GM18867 (cell line): ENCODE data around the gene IL1RAPL1.
"Not testable (repeated sequence)": the region's sequence is repeated elsewhere in the genome, so short reads cannot be mapped to it uniquely, and the experiment has no call there.

Source experiments
- ATAC-seq: cut with Tn5 transposase; IDR thresholded peaks from one replicate; pipeline ENCODE4 v1.9.1; 2021; ENCODE audit warnings: mild to moderate bottlenecking, moderate library complexity; ENCODE audit not compliant: unreplicated experiment

Gene IL1RAPL1

DNA sequence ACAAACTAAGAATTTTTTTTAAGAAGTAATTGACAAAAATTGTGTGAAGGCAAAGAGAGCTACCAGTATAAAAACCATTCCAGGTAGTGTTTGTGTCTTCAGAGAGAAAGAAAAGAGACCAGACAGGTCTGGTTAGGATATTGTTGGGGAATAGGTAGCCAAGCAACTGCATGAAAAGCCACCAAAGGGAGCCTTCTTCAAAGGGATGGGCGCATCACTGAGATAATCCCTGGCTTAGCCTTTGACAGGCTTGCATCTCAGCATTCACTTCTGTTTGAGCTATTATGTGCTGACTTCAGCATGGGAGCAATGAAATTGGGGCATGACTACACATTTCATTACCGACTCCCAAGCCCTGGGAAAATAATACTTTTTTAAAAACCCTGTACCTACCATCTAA, 496.6 kb downstream of the IL1RAPL1 start:
- no peak for ATAC-seq

- no peak for ATAC-seq
Observed at GRCh38 chrX:29090811-29091210, 503.6 kb downstream of the IL1RAPL1 start.

GRCh38 chrX:29107231-29107630, 520.0 kb downstream of the IL1RAPL1 start:
- ATAC-seq: no peak

DNA sequence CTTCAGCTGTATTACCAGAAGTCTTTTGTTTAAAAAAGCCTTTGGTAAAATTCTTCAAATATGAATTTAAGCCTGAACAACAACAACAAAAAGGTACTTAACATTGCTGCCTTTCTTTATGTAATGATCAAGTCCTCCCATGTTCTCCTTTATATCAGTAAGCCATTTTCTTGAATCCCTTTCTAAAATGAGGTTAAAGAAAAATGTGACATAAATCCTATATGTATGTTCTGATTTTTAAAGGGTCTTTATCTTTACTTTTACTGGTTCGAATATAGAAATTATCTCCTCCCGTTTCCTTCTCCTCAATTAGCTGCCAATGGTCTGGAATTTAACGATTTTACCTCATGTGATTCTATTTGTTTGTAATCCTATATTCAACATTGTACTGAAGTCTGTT, 522.8 kb downstream of the IL1RAPL1 start:
- ATAC-seq: no peak

- no peak for ATAC-seq
Observed at GRCh38 chrX:29113221-29113620, 526.0 kb downstream of the IL1RAPL1 start.

- ATAC-seq: not testable (repeated sequence)
Observed at GRCh38 chrX:29122817-29123216, 535.6 kb downstream of the IL1RAPL1 start.

DNA sequence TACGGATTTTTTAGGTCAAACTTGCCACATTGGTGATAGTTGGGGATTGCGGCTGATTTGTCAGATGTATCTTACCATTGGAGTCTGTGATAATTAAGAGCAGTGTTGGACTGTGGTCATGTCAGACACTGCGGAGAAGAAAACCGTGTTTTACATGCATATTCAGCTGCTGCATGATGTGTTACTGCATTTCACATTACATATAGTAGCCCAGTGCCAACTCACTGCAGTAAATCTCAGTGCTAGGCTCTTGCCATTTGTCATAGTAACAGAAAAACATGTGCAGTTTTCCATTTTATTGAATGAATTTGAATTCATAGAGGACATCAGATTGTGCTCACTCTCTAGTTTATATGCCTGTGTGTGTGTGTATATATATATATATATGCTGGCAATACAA, 543.7 kb downstream of the IL1RAPL1 start:
- ATAC-seq: no peak

DNA sequence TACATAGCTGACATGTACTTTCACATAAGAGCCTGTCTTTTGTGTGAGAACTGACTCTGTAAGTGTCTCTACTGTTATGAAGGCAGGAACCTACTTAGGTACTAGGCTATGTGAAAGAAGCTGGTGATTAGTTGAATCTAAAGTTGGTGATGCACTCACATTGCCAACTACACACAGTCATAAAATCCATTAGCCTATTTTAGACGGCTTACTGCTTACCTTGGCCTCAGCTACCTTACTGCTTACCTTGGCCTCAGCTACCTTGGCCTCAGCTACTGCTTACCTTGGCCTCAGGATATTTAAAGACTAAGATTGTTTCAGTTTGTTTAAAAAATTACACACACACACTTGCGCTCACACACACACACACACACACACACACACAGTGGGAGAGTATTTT, 549.7 kb downstream of the IL1RAPL1 start:
- ATAC-seq: no peak

- ATAC-seq: no peak
Observed at GRCh38 chrX:29138003-29138402, 550.8 kb downstream of the IL1RAPL1 start.

DNA sequence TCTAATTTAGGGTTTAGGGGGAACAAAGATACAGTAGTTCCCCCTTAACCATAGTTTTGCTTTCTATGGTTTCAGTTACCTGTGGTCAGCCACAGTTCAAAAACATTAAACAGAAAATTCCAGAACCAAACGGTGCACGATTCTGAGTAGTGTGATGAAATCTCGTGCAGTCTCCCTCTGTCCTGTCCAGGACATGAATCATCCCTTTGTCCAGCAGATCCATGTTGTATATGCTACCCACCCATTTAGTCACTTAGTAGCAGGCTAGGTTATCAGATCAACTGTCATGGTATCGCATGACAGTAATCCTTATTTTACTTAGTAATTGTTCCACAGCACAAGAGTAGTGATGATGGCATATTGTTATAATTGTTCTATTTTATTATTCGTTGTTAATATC, 556.1 kb downstream of the IL1RAPL1 start:
- ATAC-seq: no peak

- no peak for ATAC-seq
Observed at GRCh38 chrX:29143756-29144155, 556.5 kb downstream of the IL1RAPL1 start.

DNA sequence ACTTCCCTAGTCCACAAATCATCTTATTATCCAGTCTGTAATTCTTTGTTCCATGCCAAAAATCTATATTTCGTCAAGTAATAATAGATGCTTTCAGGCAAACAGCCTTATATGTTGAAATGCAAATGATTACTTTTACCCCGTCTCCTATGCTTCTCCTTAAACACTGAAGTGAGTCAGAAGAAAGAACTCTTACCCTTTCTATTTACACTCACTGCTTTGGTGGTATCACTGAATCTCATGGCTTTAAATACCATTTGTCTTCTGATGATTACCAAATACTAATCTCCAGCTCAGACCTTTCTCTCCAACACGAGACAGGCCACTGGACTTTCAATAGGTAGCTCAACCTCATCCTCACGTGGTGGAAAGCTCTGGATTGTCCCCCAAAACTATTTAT, 558.1 kb downstream of the IL1RAPL1 start:
- ATAC-seq: no peak

DNA sequence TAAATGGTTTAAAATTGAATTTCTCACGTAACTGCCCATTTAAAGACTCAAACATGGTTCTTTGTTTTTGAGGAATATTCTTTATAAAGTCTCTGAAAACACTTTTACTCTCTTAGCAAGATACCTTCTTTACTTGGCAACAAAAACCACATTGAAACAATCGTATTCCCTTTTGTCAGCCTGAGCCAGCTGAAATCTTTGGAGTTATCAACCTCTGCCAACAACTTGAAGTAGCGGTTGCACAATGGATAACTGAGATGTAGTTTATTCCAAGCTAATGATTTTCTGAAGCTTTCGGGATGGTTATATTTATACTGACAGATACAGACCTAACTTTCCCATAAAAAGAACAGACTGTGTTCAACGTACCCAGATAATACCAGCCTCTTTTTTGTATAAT, 561.3 kb downstream of the IL1RAPL1 start:
- ATAC-seq: no peak

GRCh38 chrX:29155286-29155685, 568.0 kb downstream of the IL1RAPL1 start:
- ATAC-seq: no peak

DNA sequence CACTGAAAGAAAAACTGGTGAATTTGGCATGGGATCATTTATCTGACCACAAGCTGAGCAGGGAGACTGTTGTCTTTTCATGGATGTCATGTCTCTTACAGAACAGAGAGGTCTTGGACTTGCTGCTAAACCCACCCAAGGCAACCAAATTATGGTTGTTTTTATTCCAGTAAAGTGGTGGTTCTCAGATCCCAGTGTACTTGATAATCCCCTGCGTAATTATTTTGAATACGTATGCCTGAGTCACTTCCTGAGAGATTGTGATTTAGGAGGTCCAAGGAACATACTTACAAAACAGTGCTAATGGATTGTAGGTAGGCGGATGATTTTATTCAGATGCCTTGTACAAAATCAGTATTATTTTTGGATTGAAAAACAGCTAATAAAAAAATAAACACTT, 585.6 kb downstream of the IL1RAPL1 start:
- no peak for ATAC-seq

DNA sequence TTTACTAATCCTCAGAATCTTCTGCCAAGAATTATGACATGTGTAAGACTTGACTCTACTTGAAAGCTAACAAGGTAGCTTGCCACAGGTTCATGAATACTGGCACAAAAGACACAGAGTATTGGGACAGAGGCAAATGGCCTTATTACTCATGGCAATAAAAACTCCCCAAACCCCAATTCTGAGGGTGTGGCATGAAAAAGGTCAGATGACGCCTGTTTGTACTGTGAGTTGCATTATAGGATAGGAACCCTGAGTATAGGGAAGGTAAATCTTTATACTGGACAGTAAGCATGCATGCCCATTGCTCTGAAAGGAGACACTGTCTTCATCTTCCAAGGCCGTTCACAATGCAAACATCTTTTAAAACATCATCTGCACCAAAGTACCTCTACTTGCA, 600.0 kb downstream of the IL1RAPL1 start:
- no peak for ATAC-seq

DNA sequence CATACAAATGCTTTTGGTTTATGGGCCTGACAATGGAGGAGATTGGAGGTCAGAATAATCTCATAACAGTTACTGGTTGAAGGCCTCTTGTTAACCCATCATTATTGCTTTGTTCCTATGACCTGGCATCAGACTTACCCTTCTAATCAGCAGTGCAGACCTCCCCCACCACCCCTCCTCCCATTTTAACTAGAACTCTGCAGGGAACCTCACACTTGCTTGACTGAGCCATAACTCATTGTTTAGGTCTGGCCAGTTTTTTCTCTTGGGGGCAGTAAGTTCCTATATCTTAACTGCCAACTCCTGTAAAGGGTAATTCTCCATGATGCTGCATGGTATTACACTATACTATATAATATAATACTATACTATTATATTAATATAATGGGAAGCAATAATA, 609.3 kb downstream of the IL1RAPL1 start:
- no peak for ATAC-seq

DNA sequence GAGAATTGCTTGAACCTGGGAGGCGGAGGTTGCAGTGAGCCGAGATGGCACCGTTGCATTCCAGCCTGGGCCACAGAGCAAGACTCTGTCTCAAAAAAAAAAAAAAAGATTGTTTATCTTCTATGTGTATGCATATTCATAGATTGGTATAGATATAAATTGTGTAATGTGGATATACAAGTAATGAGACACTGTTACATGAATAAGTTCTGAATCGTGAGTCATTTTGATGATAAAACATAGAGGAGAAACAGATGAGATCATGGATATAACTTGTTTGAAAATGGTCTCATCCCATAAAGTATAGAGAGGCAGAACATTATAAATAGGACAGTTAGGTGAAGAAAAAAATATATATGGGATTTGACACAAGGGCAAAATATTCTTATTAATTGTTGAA, 628.0 kb downstream of the IL1RAPL1 start:
- ATAC-seq: no peak

DNA sequence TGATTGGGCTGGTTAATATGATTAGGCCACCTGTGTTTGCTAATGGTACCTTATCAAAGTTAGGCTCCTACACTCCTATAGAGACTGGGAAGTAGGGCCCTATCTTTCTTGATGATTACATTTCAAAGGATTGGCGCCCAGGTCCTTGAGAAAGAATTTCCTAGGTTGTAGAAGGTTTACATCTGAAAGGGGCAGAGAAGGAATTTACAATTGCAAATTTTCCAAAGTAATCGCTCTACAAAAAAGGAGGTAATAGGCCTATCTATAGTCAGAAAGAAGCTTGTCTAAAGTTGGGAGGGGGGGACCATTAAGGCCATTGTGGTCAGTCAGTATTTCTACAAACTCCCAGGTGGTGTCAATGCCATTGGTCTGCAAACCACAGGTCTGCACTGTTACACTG, 638.4 kb downstream of the IL1RAPL1 start:
- no peak for ATAC-seq

GRCh38 chrX:29229802-29230201, 642.6 kb downstream of the IL1RAPL1 start:
- ATAC-seq: no peak

GRCh38 chrX:29231800-29232199, 644.6 kb downstream of the IL1RAPL1 start:
- no peak for ATAC-seq

GRCh38 chrX:29233592-29234183, 646.4 kb downstream of the IL1RAPL1 start:
- no peak for ATAC-seq

- ATAC-seq: no peak
Observed at GRCh38 chrX:29237972-29238371, 650.7 kb downstream of the IL1RAPL1 start.

- no peak for ATAC-seq
Observed at GRCh38 chrX:29241809-29242208, 654.6 kb downstream of the IL1RAPL1 start.
